B cell (primary cell): ENCODE data around the gene ZNRF4.

Experiments
- CTCF ChIP-seq: fragments of 200-600 bp; IDR thresholded peaks from one replicate; pipeline ENCODE4 v1.8.0; 2022; ENCODE audit warnings: antibody characterized with exemption, mild to moderate bottlenecking
- EZH2 ChIP-seq: IDR thresholded peaks from 2 replicates; pipeline ENCODE4 v1.6.1; 2012; ENCODE audit warnings: borderline replicate concordance, low read depth, mild to moderate bottlenecking, moderate library complexity, low read length; ENCODE audit not compliant: insufficient read depth, poor library complexity, severe bottlenecking

DNA sequence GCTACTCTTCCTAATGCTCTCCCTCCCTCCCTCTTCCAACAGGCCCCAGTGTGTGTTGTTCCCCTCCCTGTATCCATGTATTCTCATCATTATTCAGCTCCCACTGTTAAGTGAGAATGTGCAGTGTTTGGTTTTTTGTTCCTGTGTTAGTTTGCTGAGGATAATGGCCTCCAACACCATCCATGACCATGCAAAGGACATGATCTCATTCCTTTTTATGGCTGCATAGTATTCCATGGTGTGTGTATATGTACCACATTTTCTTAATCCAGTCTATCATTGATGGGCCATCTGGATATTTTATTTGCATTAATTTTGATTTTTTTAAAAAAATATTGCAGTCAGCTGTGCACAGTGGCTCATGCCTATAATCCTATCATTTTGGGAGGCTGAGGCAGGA, 15.8 kb upstream of the ZNRF4 start:
- TF ChIP-seq CTCF (no peak), EZH2 (no peak)
